MM.1S (cell line): Measurements from ENCODE around the gene SNRPD3.

ENCODE experiments used
- DNase-seq: peaks from one replicate; pipeline ENCODE4 v3.0.0-alpha.2; 2015
- H2AFZ ChIP-seq: fragments of 300-600 bp; sonication (generic); 2 replicates; pipeline ENCODE4 v1.6.0; 2016; ENCODE audit warnings: antibody characterized with exemption, low read length
- H3F3A ChIP-seq: fragments of 300-600 bp; sonication (generic); 2 replicates; pipeline ENCODE4 v1.6.1; 2016; ENCODE audit warnings: mild to moderate bottlenecking, antibody characterized with exemption, low read length, moderate library complexity, mixed read lengths; ENCODE audit not compliant: insufficient read depth
- H3K27ac ChIP-seq: fragments of 300-600 bp; sonication (generic); 2 replicates; pipeline ENCODE4 v1.5.1; 2016; ENCODE audit warnings: mild to moderate bottlenecking, low read length
- H3K27me3 ChIP-seq: fragments of 300-600 bp; sonication (generic); replicated peaks from 2 replicates; pipeline ENCODE4 v1.6.0; 2016; ENCODE audit warnings: low read length; ENCODE audit not compliant: insufficient read depth
- H3K36me3 ChIP-seq: fragments of 300-600 bp; sonication (generic); replicated peaks from 2 replicates; pipeline ENCODE4 v1.6.1; 2016; ENCODE audit warnings: mild to moderate bottlenecking, low read length, mixed read lengths; ENCODE audit not compliant: insufficient read depth
- H3K4me1 ChIP-seq: fragments of 300-600 bp; sonication (generic); 2 replicates; pipeline ENCODE4 v1.6.1; 2016; ENCODE audit warnings: low read length, mixed read lengths
- H3K4me2 ChIP-seq: fragments of 300-600 bp; sonication (generic); 2 replicates; pipeline ENCODE4 v1.6.0; 2016; ENCODE audit warnings: low read depth, low read length
- H3K4me3 ChIP-seq: fragments of 300-600 bp; sonication (generic); 2 replicates; pipeline ENCODE4 v1.5.1; 2016; ENCODE audit warnings: low read length, mixed read lengths
- H3K79me2 ChIP-seq: fragments of 300-600 bp; sonication (generic); 2 replicates; pipeline ENCODE4 v1.6.1; 2016; ENCODE audit warnings: mixed run types, low read length, mixed read lengths
- H3K9ac ChIP-seq: fragments of 300-600 bp; sonication (generic); 2 replicates; pipeline ENCODE4 v1.6.1; 2016; ENCODE audit warnings: low read length, mixed read lengths
- H3K9me2 ChIP-seq: fragments of 300-600 bp; sonication (generic); replicated peaks from 2 replicates; pipeline ENCODE4 v1.6.1; 2016; ENCODE audit warnings: mild to moderate bottlenecking, low read length, mixed read lengths; ENCODE audit not compliant: insufficient read depth
- H3K9me3 ChIP-seq: fragments of 300-600 bp; sonication (generic); replicated peaks from 2 replicates; pipeline ENCODE4 v1.6.1; 2016; ENCODE audit warnings: mild to moderate bottlenecking, low read length, mixed read lengths; ENCODE audit not compliant: insufficient read depth
- H4K20me1 ChIP-seq: fragments of 300-600 bp; sonication (generic); 2 replicates; pipeline ENCODE4 v1.6.1; 2016; ENCODE audit warnings: mild to moderate bottlenecking, low read length, moderate library complexity, mixed read lengths; ENCODE audit not compliant: insufficient read depth
- CTCF ChIP-seq: fragments of 300-600 bp; sonication (generic); IDR thresholded peaks from 2 replicates; pipeline ENCODE4 v1.5.1; 2016; ENCODE audit warnings: antibody characterized with exemption, low read length, mixed read lengths
- EZH2 ChIP-seq: fragments of 300-600 bp; sonication (generic); optimal IDR thresholded peaks from 2 replicates; pipeline ENCODE3; 2017; ENCODE audit warnings: low read depth, mild to moderate bottlenecking, antibody characterized with exemption, low read length, mixed read lengths
- EZH2phosphoT487 ChIP-seq: fragments of 300-600 bp; sonication (generic); IDR thresholded peaks from 2 replicates; pipeline ENCODE4 v1.6.1; 2018; ENCODE audit warnings: antibody characterized with exemption, low read length

Gene SNRPD3

DNA sequence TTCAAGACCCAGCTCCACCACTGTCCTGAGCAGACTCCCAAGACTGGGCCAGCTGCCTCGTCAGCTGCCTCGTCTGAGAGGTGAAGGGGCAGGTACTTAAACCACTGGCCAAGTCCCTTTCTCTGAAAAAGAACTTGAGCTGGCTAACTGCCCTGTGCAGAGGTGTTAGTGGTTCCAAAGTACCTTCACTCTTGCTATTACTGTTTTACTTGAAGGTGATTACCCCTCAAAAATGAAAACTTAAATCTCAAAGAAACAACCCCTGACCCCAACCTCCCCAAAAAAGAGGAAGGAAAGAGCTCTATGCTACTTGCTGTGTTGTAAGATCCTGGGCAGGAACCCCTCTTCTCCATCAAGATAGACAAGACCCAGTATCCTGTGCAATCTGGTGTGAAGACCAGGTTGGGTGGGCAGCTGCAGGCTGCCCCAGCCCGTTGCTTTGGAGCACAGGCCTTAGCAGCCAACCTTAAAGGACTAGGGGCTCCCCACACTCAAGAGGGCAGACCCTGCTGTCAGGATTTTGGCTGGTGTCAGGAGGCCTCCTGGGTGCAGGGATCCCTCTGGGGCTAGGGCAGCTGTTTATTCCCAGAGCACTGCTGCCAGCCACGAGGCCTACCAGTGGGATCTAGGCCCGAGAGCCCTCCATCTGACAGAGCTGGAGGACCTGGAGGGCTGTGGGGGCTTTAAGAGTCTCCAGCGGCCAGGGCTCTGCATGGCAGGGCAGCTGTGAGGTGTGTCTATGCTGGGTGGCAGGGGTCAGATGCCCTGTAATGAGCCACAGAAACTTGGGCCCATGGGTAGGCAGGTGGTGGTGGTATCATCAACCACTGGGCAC, 13.9 kb upstream of the SNRPD3 start:
- DNase-seq: no peak
- no peak overlapping the region for H2AFZ ChIP-seq
- no peak overlapping the region for H3K9ac ChIP-seq
- no peaks in the 10 kb centered on the region for H4K20me1 ChIP-seq
- H3K4me3 ChIP-seq: no peak overlapping the region
- no peaks in the 10 kb centered on the region for H3K9me3 ChIP-seq
- H3F3A ChIP-seq: no peaks in the 10 kb centered on the region
- no peaks in the 10 kb centered on the region for H3K9me2 ChIP-seq
- peaks cover 8% of the 10 kb centered on the region; the same call in 1 of the 2 replicates for H3K79me2 ChIP-seq
- H3K27me3 ChIP-seq: no peaks in the 10 kb centered on the region
- TF ChIP-seq CTCF (no peak), EZH2phosphoT487 (no peak), EZH2 (no peak)
- peaks cover 10% of the 10 kb centered on the region; the same call in 1 of the 2 replicates for H3K36me3 ChIP-seq
- H3K27ac ChIP-seq: no peak overlapping the region
- H3K4me1 ChIP-seq: no peaks in the 10 kb centered on the region
- H3K4me2 ChIP-seq: no peak overlapping the region

DNA sequence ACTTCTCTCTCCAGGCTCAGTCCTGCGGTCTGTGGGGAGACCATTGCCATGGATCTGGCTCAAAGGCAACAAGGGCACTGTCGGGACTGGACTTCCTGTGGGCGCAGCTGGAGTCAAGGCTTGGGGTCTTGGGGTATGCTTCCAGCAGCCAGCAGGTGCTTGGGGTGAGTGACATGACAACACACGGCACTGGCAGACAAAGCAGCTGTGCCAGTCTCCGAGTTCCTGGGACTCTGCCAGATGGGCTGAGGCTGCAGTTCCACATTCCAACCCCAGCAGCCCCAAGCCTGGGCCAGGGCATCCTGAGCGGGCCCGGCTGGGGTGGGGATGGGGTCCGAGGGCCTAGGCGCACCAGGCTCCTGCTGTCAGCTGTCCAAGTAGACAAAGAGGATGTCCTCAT, 13.2 kb upstream of the SNRPD3 start:
- no peak for DNase-seq
- H3K27ac ChIP-seq: no peak overlapping the region

DNA sequence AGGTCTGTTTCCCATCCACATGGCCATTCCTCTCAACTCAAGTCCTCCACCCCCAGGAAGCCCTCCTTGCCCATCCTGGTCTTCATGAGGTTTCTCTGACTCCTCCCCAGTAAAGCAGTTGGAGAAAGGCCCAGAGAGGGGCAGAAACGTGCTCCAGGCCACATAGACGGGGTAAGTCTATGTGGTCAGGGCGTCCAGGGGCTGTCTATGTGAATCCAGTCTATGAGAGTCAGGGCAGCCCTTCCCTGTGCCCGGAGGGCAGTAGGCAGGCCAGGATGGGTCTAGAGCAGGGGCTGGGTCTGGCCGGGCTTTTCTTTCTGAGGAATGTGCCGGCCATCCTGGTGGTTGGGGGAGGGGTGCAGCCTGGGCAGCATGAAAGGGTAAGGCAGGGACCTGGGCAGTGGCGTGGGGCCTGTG, 12.6 kb upstream of the SNRPD3 start:
- Histone ChIP-seq H3K27ac (no peak overlapping the region), H2AFZ (no peak overlapping the region), H3K4me1 (no peaks in the 10 kb centered on the region), H3K4me2 (no peak overlapping the region), H3K9ac (no peak overlapping the region), H3K27me3 (no peaks in the 10 kb centered on the region), H4K20me1 (no peaks in the 10 kb centered on the region), H3K4me3 (no peak overlapping the region), H3K9me3 (no peaks in the 10 kb centered on the region), H3F3A (no peaks in the 10 kb centered on the region), H3K9me2 (no peaks in the 10 kb centered on the region), H3K36me3 (peaks cover 14% of the 10 kb centered on the region; the same call in 1 of the 2 replicates), H3K79me2 (peaks cover 17% of the 10 kb centered on the region)
- no peak for DNase-seq
- no peak for TF ChIP-seq EZH2phosphoT487
- TF ChIP-seq EZH2: no peak
- no peak for TF ChIP-seq CTCF

More for the DNA sequence above, 13.2 kb upstream of the SNRPD3 start:
- H3F3A ChIP-seq: no peaks in the 10 kb centered on the region
- no peaks in the 10 kb centered on the region for H3K27me3 ChIP-seq
- no peaks in the 10 kb centered on the region for H4K20me1 ChIP-seq
- no peaks in the 10 kb centered on the region for H3K4me1 ChIP-seq
- no peaks in the 10 kb centered on the region for H3K9me3 ChIP-seq
- H2AFZ ChIP-seq: no peak overlapping the region
- no peak for TF ChIP-seq CTCF
- no peak for TF ChIP-seq EZH2phosphoT487
- TF ChIP-seq EZH2: no peak
- peaks cover 14% of the 10 kb centered on the region; the same call in 1 of the 2 replicates for H3K36me3 ChIP-seq
- H3K4me2 ChIP-seq: no peak overlapping the region
- H3K4me3 ChIP-seq: no peak overlapping the region
- no peaks in the 10 kb centered on the region for H3K9me2 ChIP-seq
- peaks cover 12% of the 10 kb centered on the region for H3K79me2 ChIP-seq
- H3K9ac ChIP-seq: no peak overlapping the region
